GM12891 (cell line): ENCODE results near the gene CBARP.

Experiments used
- DNase-seq: peaks from one replicate; pipeline ENCODE4 v3.0.0; 2011; ENCODE audit warnings: low spot score; ENCODE audit not compliant: insufficient read length
- FAIRE-seq: peaks from 2 replicates; lab custom pipeline; 2011; peaks lifted over from hg19 to GRCh38; lab: Jason Lieb, UNC
- PAX5 ChIP-seq: IDR thresholded peaks from 2 replicates; pipeline ENCODE4 v1.6.1; 2011; ENCODE audit warnings: low read length, moderate library complexity, mild to moderate bottlenecking; ENCODE audit not compliant: insufficient read depth, severe bottlenecking
- POLR2A ChIP-seq: IDR thresholded peaks from 2 replicates; pipeline ENCODE4 v1.6.1; 2011; ENCODE audit warnings: low read depth, low read length, control low read depth
- POLR2AphosphoS5 ChIP-seq: IDR thresholded peaks from 2 replicates; pipeline ENCODE4 v1.6.1; 2011; ENCODE audit warnings: low read depth, low read length, control low read depth
- POU2F2 ChIP-seq: IDR thresholded peaks from 2 replicates; pipeline ENCODE4 v1.6.1; 2011; ENCODE audit warnings: low read depth, mild to moderate bottlenecking, control low read depth, low read length, moderate library complexity
- SPI1 ChIP-seq: IDR thresholded peaks from 2 replicates; pipeline ENCODE4 v1.6.1; 2011; ENCODE audit warnings: low read depth, low read length, control low read depth
- TAF1 ChIP-seq: IDR thresholded peaks from 2 replicates; pipeline ENCODE4 v1.6.1; 2011; ENCODE audit warnings: low read depth, low read length, control low read depth

CBARP gene

DNA sequence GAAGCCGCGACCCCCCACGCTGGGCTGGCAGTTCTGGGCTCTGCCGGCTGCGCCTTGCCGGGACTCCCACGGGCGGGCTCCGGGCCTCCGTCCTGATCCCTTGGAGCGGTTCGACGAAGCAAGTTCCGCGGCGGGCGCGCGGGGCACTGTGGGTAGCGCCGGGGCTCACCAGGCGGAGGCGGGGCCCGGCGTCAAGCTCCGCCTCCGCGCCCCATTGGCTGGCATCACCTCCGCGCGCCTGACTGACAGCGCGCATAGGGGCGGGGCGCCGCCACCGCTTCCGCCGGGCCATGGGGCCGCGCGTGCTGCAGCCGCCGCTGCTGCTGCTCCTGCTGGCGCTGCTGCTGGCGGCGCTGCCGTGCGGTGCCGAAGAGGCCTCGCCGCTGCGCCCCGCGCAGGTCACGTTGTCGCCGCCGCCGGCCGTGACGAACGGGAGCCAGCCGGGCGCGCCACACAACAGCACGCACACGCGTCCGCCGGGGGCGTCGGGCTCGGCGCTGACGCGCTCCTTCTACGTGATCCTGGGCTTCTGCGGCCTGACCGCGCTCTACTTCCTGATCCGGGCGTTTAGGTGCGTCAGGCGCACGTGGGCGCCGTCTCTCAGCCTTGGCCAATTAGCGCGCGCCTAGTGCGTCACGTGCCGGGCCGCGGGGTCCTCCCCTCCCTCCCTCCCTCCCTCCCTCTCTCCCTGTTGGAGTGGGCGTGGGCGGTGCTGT, 37.6 kb upstream of the CBARP start, which contains the start of gene FAM174C:
Gene FAM174C (plus strand): TSS at position 271 of the 716 bp plus-strand sequence. CDS start 20 bp downstream, at position 291.
- FAIRE-seq (peak; percentile 100), DNase-seq (peak; percentile 97)
- peak; percentile 80 for TF ChIP-seq POLR2A
- no peak for TF ChIP-seq POU2F2
- peak; percentile 58; the same call in 1 of the 2 replicates for TF ChIP-seq TAF1
- TF ChIP-seq SPI1, result no peak
- peak; percentile 85; the same call in 1 of the 2 replicates for TF ChIP-seq POLR2AphosphoS5
- TF ChIP-seq PAX5, result peak; percentile 69

- DNase-seq (no peak), FAIRE-seq (no peak)
- TF ChIP-seq POU2F2, result no peak
- TF ChIP-seq POLR2A, result peak; percentile 25
- no peak; the same call in 1 of the 2 replicates for TF ChIP-seq POLR2AphosphoS5
- no peak for TF ChIP-seq PAX5
Measured at GRCh38 chr19:1274852-1275259, 37.1 kb upstream of the CBARP start.

DNA sequence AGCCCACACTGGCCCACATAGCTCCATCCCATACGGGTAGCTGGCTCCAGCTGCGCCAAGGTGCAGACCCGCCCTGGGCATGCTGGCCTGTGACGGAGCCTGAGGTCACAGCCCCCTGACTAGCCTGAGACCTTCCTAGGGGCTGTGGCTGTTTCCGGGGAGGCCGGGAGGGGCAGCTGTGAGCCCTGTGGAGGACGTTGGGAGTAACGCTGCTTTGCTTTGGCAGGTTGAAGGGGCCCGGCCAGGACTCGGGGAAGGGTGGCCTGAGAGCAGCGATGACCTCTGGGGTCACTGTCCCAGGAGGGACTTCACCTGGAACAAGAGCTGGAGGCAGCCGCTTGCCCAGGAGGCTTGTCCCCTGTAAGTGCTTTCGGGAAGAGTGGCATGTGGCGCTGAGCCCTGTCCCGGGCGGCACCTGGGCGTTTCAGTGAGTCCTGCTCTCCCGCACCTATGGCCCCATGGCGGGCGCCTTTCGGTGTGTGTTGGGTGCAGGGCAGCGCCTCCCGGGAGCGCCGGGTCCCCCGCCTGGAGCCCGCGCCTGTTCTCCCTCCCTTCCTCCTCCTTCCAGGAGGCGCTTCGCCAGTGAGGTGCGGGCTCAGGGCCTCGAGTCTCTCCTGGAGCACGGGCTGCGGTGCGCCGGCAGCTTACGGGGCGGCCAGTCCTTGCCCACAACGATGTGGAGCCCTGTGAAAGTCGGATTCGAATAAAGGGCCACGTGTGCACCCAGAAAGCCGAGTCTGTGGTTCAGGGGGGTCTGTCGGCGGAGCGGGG, 36.5 kb upstream of the CBARP start:
- FAIRE-seq (no peak), DNase-seq (no peak)
- TF ChIP-seq POU2F2 (0 out of 2 replicates have a peak, but pooled peaks have one; percentile 22), POLR2A (peak; percentile 47; the same call in 1 of the 2 replicates), POLR2AphosphoS5 (no peak), TAF1 (no peak), SPI1 (no peak), PAX5 (no peak)

- FAIRE-seq, result peak; percentile 5
- TF ChIP-seq POLR2A (peak; percentile 87), POLR2AphosphoS5 (peak; percentile 94), SPI1 (no peak)
- DNase-seq, result no peak
Measured at GRCh38 chr19:1273263-1274041, 35.6 kb upstream of the CBARP start.

DNA sequence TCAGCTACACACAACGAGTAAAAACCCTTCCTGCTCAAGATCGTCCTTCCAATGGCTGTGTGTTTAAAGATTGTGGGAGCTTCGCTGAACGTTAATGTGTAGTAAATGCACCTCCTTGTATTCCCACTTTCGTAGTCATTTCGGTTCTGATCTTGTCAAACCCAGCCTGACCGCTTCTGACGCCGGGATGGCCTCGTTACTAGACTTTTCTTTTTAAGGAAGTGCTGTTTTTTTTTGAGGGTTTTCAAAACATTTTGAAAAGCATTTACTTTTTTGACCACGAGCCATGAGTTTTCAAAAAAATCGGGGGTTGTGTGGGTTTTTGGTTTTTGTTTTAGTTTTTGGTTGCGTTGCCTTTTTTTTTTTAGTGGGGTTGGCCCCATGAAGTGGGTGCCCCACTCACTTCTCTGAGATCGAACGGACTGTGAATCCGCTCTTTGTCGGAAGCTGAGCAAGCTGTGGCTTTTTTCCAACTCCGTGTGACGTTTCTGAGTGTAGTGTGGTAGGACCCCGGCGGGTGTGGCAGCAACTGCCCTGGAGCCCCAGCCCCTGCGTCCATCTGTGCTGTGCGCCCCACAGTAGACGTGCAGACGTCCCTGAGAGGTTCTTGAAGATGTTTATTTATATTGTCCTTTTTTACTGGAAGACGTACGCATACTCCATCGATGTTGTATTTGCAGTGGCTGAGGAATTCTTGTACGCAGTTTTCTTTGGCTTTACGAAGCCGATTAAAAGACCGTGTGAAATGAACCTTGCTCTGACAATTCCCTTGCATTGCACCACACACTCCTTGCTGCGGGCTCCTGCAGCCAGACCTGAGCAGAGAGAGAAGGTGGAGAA, 34.8 kb upstream of the CBARP start:
- DNase-seq (no peak), FAIRE-seq (no peak)
- no peak for TF ChIP-seq POLR2AphosphoS5
- TF ChIP-seq SPI1, result no peak
- no peak for TF ChIP-seq POLR2A

DNA sequence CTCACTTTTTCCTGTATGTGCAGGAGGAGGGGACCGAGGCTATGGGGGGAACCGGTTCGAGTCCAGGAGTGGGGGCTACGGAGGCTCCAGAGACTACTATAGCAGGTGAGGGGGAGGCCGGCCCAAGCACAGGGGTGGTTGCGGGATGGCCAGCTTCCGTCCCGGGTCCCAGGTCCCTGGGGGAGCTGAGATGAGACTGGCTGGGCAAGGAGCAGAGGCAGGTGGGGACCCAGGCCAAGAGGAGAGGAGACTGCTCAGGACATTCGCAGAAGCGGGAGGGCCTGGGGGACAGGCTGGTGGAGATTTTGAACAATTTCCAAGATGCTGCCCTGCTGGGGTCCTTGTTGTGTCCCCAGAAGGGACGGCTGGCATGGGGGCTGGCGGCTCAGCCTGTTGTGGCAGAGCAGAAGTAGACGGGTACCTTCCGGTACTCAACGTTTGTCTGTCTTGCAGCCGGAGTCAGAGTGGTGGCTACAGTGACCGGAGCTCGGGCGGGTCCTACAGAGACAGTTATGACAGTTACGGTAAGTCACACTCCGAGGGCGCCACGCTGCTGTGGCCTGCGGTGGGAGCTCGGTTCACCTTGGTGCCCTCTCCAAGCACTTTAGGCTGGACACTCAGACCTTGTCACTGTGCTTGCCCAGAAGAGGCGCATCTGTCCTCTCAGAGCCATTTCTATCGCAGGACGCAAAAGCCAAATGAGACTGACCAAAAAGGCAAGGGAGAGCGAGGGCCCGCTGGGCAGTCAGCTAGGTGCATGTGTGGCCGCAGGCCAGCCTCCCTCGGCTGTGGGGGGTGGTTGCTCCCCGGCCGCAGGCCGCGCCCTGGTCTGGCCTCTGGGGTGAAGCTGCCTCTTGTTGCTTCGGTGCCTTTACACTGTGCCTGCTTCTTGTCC, 34.0 kb upstream of the CBARP start:
- FAIRE-seq (no peak), DNase-seq (no peak)
- peak; percentile 9; the same call in 1 of the 2 replicates for TF ChIP-seq POU2F2
- TF ChIP-seq SPI1, result no peak
- peak; percentile 20; the same call in 1 of the 2 replicates for TF ChIP-seq POLR2AphosphoS5

GRCh38 chr19:1270854-1271527, 33.2 kb upstream of the CBARP start:
- TF ChIP-seq POLR2AphosphoS5 (0 out of 2 replicates have a peak, but pooled peaks have one; percentile 31), PAX5 (no peak), TAF1 (no peak)
- DNase-seq (no peak), FAIRE-seq (no peak)

DNA sequence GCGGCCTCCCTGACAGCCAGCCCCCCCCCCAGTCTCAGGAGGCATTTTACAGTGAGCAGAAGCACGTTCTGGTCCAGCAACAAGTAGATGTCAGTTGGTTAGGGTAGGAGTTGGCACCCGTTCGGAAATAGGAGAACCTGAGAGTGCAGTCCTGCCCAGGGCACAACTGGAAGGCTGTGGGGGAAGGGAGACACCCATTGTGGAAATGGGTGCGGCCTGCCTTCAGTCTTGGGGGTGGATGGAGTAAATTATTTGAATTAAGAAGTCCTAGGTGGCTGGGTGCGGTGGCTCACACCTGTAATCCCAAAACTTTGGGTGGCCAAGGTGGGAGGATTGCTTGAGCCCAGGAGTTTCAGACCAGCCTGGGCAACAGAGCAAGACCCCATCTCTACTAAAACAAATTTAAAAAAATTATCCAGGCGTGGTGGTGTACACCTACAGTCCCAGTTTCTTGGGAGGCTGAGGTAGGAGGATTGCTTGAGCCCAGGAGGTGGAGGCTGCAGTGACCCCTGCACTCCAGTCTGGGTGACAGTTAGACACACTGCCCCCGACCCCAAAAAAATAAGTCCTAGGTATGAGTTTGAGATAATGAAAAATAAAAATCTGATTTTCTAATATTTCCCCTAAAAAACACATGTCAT, 32.5 kb upstream of the CBARP start:
- DNase-seq, result no peak
- FAIRE-seq, result no peak
- TF ChIP-seq POLR2AphosphoS5, result no peak
- TF ChIP-seq SPI1, result no peak
- TF ChIP-seq TAF1, result no peak
- TF ChIP-seq PAX5, result no peak
- no peak; the same call in 1 of the 2 replicates for TF ChIP-seq POLR2A
- TF ChIP-seq POU2F2, result no peak; the same call in 1 of the 2 replicates
